WTC11 (cell line): ENCODE measurements around the gene KLHL29. TPM values are rescaled to one million over a fixed set of nuclear protein-coding genes. Genes with fewer than 3 reads are reported as not detected.

Experiments
- ATAC-seq: fragments of 200-7000 bp; cut with Tn5 transposase; 2 replicates; pipeline ENCODE4 v1.10.0; 2021; ENCODE audit warnings: mild to moderate bottlenecking, moderate library complexity
- CTCF ChIA-PET: fragments of 300-600 bp; sonication (Branson Sonifier 250); formaldehyde crosslinking; loops from one replicate; lab custom pipeline; 2021; ENCODE audit warnings: antibody characterized with exemption; lab: Charles Lee
- POLR2A ChIA-PET: fragments of 350-600 bp; sonication (Branson Sonifier 250); formaldehyde crosslinking; loops from one replicate; lab custom pipeline; 2021; ENCODE audit warnings: antibody characterized with exemption; lab: Charles Lee
- DNase-seq: peaks from one replicate; pipeline ENCODE4 v3.0.0; 2021; ENCODE audit warnings: low spot score
- H3K27ac Mint-ChIP-seq: 2 replicates; pipeline ENCODE4 v1.8.0; 2021; ENCODE audit warnings: mixed read lengths
- H3K27me3 Mint-ChIP-seq: 2 replicates; pipeline ENCODE4 v1.8.0; 2021; ENCODE audit warnings: low read depth, mild to moderate bottlenecking, moderate library complexity, mixed read lengths
- H3K36me3 Mint-ChIP-seq: 2 replicates; pipeline ENCODE4 v1.8.0; 2021; ENCODE audit warnings: mixed read lengths
- H3K4me1 Mint-ChIP-seq: 2 replicates; pipeline ENCODE4 v1.8.0; 2022; ENCODE audit warnings: mixed read lengths
- H3K4me3 Mint-ChIP-seq: 2 replicates; pipeline ENCODE4 v1.8.0; 2021; ENCODE audit warnings: mild to moderate bottlenecking, moderate library complexity, mixed read lengths
- H3K9me3 Mint-ChIP-seq: 2 replicates; pipeline ENCODE4 v1.8.0; 2021; ENCODE audit warnings: mixed read lengths
- CTCF ChIP-seq: fragments of 200-600 bp; IDR thresholded peaks from 2 replicates; pipeline ENCODE4 v1.8.0; 2022; ENCODE audit warnings: antibody characterized with exemption
- ELF4 ChIP-seq: sonication (generic); formaldehyde crosslinking; IDR thresholded peaks from 2 replicates; pipeline ENCODE4 v1.8.1; 2022; ENCODE audit warnings: low read depth, mild to moderate bottlenecking, moderate library complexity, missing genetic modification reagents
- FOXK1 ChIP-seq: sonication (generic); formaldehyde crosslinking; IDR thresholded peaks from 2 replicates; pipeline ENCODE4 v1.8.0; 2022; ENCODE audit warnings: mild to moderate bottlenecking, moderate library complexity, missing genetic modification reagents
- IRF1 ChIP-seq: sonication (generic); formaldehyde crosslinking; IDR thresholded peaks from 2 replicates; pipeline ENCODE4 v1.8.0; 2023; ENCODE audit warnings: missing genetic modification reagents
- MAX ChIP-seq: sonication (generic); formaldehyde crosslinking; IDR thresholded peaks from 2 replicates; pipeline ENCODE4 v1.8.0; 2022; ENCODE audit warnings: mild to moderate bottlenecking, missing genetic modification reagents
- MYBL2 ChIP-seq: sonication (generic); formaldehyde crosslinking; IDR thresholded peaks from 2 replicates; pipeline ENCODE4 v1.8.1; 2023; ENCODE audit warnings: mild to moderate bottlenecking, moderate library complexity, missing genetic modification reagents
- NFYB ChIP-seq: sonication (generic); formaldehyde crosslinking; conservative IDR thresholded peaks from 2 replicates; pipeline ENCODE4 v1.8.0; 2022; ENCODE audit warnings: low read depth, missing genetic modification reagents
- PRDM15 ChIP-seq: sonication (generic); formaldehyde crosslinking; IDR thresholded peaks from 2 replicates; pipeline ENCODE4 v1.8.0; 2022; ENCODE audit warnings: missing genetic modification reagents
- SMAD3 ChIP-seq: sonication (generic); formaldehyde crosslinking; IDR thresholded peaks from 2 replicates; pipeline ENCODE4 v1.8.0; 2022; ENCODE audit warnings: missing genetic modification reagents, mild to moderate bottlenecking, borderline replicate concordance
- SMAD4 ChIP-seq: sonication (generic); formaldehyde crosslinking; IDR thresholded peaks from 2 replicates; pipeline ENCODE4 v1.8.0; 2022; ENCODE audit warnings: mild to moderate bottlenecking, missing genetic modification reagents
- TEAD1 ChIP-seq: sonication (generic); formaldehyde crosslinking; IDR thresholded peaks from 2 replicates; pipeline ENCODE4 v1.8.0; 2022; ENCODE audit warnings: mild to moderate bottlenecking, missing genetic modification reagents
- USF1 ChIP-seq: sonication (generic); formaldehyde crosslinking; IDR thresholded peaks from 2 replicates; pipeline ENCODE4 v1.8.0; 2022; ENCODE audit warnings: mild to moderate bottlenecking, missing genetic modification reagents
- ZMAT4 ChIP-seq: fragments of 250-450 bp; sonication (Bioruptor Pico); IDR thresholded peaks from 2 replicates; pipeline ENCODE4 v1.9.0; 2021; ENCODE audit warnings: mild to moderate bottlenecking
- ZNF281 ChIP-seq: sonication (generic); formaldehyde crosslinking; IDR thresholded peaks from 2 replicates; pipeline ENCODE4 v1.8.0; 2023; ENCODE audit warnings: mild to moderate bottlenecking, missing genetic modification reagents
- ZNF396 ChIP-seq: fragments of 250-450 bp; sonication (Bioruptor Pico); IDR thresholded peaks from 2 replicates; pipeline ENCODE4 v1.8.0; 2021; ENCODE audit warnings: mild to moderate bottlenecking, moderate library complexity, borderline replicate concordance
- ZNF416 ChIP-seq: fragments of 250-450 bp; sonication (Bioruptor Pico); IDR thresholded peaks from 2 replicates; pipeline ENCODE4 v1.9.0; 2021; ENCODE audit warnings: mild to moderate bottlenecking, inconsistent platforms
- ZNF425 ChIP-seq: fragments of 250-450 bp; sonication (Bioruptor Pico); conservative IDR thresholded peaks from 2 replicates; pipeline ENCODE4 v1.9.0; 2021; ENCODE audit warnings: mild to moderate bottlenecking
- total RNA-seq: library from RNA; stranded (reverse); gene quantifications from 3 replicates; pipeline ENCODE4 v1.2.3, GENCODE V29; 2021

KLHL29 gene
- total RNA-seq, 1 experiment from 2014 or later: 7.1 TPM

GRCh38 chr2:23618794-23619530, 234.0 kb downstream of the KLHL29 start:
- ATAC-seq (no peak), DNase-seq (no peak)
- POLR2A ChIA-PET: interaction anchor here (0.6 kb wide), 1 partner anchor 8 kb away, joined by 4 read pairs; no protein-coding TSS in a partner anchor
- CTCF ChIA-PET: no interaction called here
- TF ChIP-seq ELF4 (CRISPR knock-in tag): no peak
- TF ChIP-seq ZNF425 (CRISPR knock-in tag): no peak
- TF ChIP-seq NFYB (CRISPR knock-in tag): no peak
- TF ChIP-seq PRDM15: no peak
- TF ChIP-seq MYBL2 (CRISPR knock-in tag): no peak
- TF ChIP-seq ZNF416 (CRISPR knock-in tag): no peak
- no peak for TF ChIP-seq USF1 (CRISPR knock-in tag)
- no peak for TF ChIP-seq MAX (CRISPR knock-in tag)
- no peak for TF ChIP-seq ZMAT4 (CRISPR knock-in tag)
- no peak overlapping the region for H3K4me3 Mint-ChIP-seq
- peaks cover 27% of the 10 kb centered on the region for H3K4me1 Mint-ChIP-seq
- H3K27ac Mint-ChIP-seq: no peak overlapping the region
- no peaks in the 10 kb centered on the region for H3K36me3 Mint-ChIP-seq
- peaks cover 7% of the 10 kb centered on the region for H3K9me3 Mint-ChIP-seq
- no peaks in the 10 kb centered on the region; the same call in 1 of the 2 replicates for H3K27me3 Mint-ChIP-seq

GRCh38 chr2:23619941-23620340, 235.0 kb downstream of the KLHL29 start:
- Mint-ChIP-seq H3K4me1 (peaks cover 17% of the 10 kb centered on the region), H3K4me3 (no peak overlapping the region), H3K27me3 (no peaks in the 10 kb centered on the region; the same call in 1 of the 2 replicates), H3K27ac (no peak overlapping the region; the same call in 1 of the 2 replicates), H3K9me3 (peaks cover 16% of the 10 kb centered on the region), H3K36me3 (no peaks in the 10 kb centered on the region)
- ChIA-PET POLR2A (no interaction called here), CTCF (no interaction called here)
- ATAC-seq (no peak), DNase-seq (no peak)
- TF ChIP-seq ZNF425 (CRISPR knock-in tag) (no peak), ZNF281 (CRISPR knock-in tag) (no peak), FOXK1 (no peak), SMAD4 (no peak), CTCF (no peak), TEAD1 (CRISPR knock-in tag) (no peak), SMAD3 (CRISPR knock-in tag) (no peak), IRF1 (CRISPR knock-in tag) (no peak), MAX (CRISPR knock-in tag) (no peak), ZNF396 (CRISPR knock-in tag) (no peak), ZNF416 (CRISPR knock-in tag) (no peak)
